HG03457 (cell line): ENCODE measurements around the gene INF2.

Experiments
- ATAC-seq: cut with Tn5 transposase; IDR thresholded peaks from one replicate; pipeline ENCODE4 v1.9.1; 2021; ENCODE audit warnings: moderate number of reproducible peaks; ENCODE audit not compliant: unreplicated experiment

INF2 gene

GRCh38 chr14:104673481-104673880, 15.9 kb upstream of the INF2 start:
- ATAC-seq, result no peak

GRCh38 chr14:104675447-104675846, 14.0 kb upstream of the INF2 start:
- no peak for ATAC-seq

- ATAC-seq, result no peak
These were observed 13.2 kb upstream of the INF2 start for GRCh38 chr14:104676130-104676693.

- ATAC-seq, result no peak
These were observed 12.5 kb upstream of the INF2 start for GRCh38 chr14:104676694-104677511.

- no peak for ATAC-seq
These were observed 11.7 kb upstream of the INF2 start for GRCh38 chr14:104677512-104678332.

- no peak for ATAC-seq
These were observed 11.1 kb upstream of the INF2 start for GRCh38 chr14:104678346-104678745.

GRCh38 chr14:104678901-104679705, 10.3 kb upstream of the INF2 start:
- ATAC-seq, result no peak

- ATAC-seq, result no peak
These were observed 9.2 kb upstream of the INF2 start for GRCh38 chr14:104680056-104680805.

- no peak for ATAC-seq
These were observed 8.4 kb upstream of the INF2 start for GRCh38 chr14:104680806-104681688.

GRCh38 chr14:104681689-104682074, 7.7 kb upstream of the INF2 start:
- no peak for ATAC-seq

- ATAC-seq, result no peak
These were observed 7.3 kb upstream of the INF2 start for GRCh38 chr14:104682107-104682593.

GRCh38 chr14:104683653-104684448, 5.6 kb upstream of the INF2 start:
- ATAC-seq, result no peak

GRCh38 chr14:104684449-104684821, 5.0 kb upstream of the INF2 start:
- ATAC-seq, result no peak

- no peak for ATAC-seq
These were observed 4.0 kb upstream of the INF2 start for GRCh38 chr14:104685216-104685997.

- ATAC-seq, result no peak
These were observed 3.3 kb upstream of the INF2 start for GRCh38 chr14:104685998-104686610.

GRCh38 chr14:104686624-104687517, 2.5 kb upstream of the INF2 start:
- no peak for ATAC-seq
